ENCODE measurements around the gene GANAB.

GANAB gene

DNA sequence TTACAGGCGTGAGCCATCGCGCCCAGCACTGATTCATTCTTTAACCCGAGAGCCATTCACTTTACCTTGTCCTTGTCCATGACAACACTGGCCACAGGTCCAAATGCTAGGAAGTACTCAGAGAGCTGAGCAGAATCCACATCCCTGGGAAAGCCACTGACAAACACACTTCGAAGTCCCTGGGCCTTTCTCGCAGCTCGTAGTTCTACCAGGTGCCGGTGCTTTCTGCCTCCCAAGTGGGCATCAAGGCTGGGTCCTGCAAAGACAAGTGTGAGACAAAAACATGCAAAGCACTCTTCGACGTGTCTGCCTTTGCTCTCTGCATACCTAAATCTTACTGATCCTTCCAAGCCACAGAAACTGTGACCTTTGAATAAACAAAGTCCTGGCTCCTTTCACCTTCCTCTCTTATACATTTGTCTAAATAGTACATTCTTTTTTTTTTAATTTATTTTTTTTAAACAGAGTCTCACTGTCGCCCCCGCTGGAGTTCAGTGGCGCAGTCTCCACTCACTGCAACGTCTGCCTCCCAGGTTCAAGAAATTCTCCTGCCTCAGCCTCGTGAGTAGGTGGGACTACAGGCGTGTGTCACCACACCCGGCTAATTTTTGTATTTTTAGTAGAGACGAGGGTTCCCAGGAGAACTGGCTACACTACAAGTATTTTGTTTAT is 57.3 kb downstream of the GANAB start:
- TF ChIP-seq, protein P1, sequence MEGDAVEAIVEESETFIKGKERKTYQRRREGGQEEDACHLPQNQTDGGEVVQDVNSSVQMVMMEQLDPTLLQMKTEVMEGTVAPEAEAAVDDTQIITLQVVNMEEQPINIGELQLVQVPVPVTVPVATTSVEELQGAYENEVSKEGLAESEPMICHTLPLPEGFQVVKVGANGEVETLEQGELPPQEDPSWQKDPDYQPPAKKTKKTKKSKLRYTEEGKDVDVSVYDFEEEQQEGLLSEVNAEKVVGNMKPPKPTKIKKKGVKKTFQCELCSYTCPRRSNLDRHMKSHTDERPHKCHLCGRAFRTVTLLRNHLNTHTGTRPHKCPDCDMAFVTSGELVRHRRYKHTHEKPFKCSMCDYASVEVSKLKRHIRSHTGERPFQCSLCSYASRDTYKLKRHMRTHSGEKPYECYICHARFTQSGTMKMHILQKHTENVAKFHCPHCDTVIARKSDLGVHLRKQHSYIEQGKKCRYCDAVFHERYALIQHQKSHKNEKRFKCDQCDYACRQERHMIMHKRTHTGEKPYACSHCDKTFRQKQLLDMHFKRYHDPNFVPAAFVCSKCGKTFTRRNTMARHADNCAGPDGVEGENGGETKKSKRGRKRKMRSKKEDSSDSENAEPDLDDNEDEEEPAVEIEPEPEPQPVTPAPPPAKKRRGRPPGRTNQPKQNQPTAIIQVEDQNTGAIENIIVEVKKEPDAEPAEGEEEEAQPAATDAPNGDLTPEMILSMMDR (IDR thresholded peaks at IDR 0.05): peak; percentile 27; the same call in 1 of the 2 replicates

DNA sequence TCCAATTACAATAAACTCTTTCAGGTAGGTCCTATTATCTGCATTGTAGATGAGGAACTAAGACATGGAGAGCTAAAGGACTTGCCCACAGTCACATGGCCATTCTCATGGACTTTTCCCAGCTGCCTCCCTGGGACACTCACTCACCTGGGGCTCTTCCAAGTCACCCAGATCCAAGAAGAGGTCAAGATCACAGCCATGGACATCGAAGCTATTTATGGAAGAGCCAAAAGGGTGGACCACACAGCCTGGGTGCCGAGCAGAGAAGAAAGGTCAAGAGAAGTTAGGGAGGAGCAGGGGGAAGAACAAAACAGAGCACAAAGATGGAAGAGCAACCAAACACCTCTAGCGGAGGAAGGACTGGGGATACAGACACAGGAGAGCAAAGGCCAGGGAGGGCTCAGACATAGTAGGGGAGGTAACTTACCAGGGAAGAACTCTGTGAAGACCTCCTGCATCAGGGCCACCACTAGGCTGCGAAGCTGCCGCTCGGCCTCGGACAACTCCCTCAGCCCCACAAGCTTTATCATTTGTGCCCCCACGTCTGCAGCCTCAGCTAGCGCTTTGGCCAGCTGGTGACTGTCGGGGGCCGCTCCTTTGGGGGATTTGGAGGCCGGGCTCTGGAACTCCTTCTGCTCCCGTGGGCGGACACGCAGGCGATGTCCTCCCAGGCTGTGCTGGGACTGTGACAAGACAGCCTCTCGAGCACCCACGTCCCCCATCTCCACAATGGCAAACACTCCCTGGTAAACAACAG is 65.3 kb downstream of the GANAB start:
- TF ChIP-seq, protein P1 (IDR thresholded peaks at IDR 0.05): no peak

DNA sequence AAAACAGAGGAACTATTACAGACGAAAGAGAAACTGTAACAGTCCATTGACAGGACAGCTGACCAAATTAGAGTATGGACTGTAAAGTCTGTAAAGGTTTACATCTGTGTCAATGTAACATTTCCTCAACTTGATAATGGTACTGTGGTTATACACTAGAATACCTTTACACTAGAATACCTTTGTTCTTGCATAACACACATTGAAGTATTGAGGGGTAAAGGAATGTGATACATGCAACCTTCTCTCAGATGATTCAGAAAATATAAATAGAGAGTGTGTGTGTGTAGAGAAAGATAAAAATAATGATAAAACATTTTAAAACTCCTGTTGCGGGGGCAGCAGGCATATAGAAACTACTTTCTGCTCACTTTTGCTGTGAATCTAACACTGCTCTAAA is 67.2 kb downstream of the GANAB start:
- TF ChIP-seq, protein P1 (IDR thresholded peaks at IDR 0.05): no peak

DNA sequence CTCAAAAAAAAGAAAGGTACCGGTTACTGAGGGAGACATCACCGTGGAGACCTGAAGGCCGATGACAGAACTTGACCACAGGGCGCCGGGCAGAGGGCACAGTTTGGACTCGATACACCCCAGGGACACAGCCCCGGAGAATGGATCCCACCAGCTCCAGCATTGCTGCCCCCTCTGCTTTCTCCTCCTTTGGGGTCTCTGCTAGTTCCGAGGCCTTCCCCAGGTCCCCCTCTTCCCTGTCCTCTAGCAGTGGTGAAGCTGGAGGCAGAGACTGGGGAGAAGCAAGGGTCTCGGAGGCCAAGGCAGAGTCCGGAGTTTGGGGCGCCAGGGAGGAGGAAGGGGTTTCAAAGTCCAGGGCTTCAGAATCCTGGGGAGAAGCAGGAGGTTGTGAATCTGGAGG is 67.9 kb downstream of the GANAB start:
- TF ChIP-seq, protein P1 (IDR thresholded peaks at IDR 0.05): no peak

DNA sequence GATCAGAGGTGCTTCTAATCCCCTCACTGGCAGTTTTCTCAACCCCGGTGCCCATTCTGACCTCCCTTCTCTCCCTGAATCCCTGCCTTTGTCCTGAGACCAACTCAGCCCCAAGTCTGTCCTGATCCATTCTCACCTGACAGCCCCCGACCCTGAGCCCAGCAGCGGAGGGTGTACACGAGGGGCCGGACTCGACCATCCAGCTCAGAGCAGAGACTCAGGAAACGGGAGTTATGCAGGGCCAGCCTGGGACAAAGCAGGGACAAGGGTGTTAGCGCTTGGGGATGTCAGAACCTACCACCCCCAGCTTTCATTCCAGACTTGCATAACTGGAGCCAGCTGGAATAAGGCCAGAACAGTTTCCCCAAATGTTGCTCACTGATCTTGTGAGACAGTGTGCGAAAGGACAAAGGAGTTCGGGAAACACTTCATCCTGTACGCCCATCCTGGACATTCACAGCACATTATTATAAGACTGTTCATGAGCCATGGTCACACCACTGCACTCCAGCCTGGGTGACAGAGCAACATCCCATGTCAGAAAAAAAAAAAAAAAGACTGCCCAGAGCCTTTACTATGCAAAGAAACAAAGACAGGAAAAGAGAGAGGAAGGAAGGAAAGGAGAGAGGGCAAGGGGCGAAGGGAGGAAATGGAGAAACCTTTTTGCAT is 69.2 kb downstream of the GANAB start:
- TF ChIP-seq, protein P1 (IDR thresholded peaks at IDR 0.05): no peak

DNA sequence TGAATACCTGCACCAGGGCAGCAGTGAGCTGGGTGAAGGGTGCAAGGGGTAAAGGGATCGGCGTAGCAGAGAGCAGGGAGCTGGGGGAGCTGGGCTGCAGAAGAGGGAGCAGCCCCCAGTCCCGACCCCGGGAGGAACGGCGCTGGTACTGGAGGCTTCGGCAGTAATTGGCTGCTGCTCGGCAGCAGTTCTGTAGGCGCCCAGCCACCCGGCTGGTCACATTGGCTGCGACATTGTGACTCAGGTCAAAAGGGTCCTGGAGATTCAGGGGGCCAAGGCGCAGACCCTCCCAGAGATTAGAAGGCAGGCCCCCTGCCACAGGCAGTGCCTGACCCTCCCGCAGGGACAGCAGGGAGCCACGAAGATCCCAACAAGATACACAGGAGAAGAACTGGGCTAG is 70.6 kb downstream of the GANAB start:
- TF ChIP-seq, protein P1 (IDR thresholded peaks at IDR 0.05): no peak

DNA sequence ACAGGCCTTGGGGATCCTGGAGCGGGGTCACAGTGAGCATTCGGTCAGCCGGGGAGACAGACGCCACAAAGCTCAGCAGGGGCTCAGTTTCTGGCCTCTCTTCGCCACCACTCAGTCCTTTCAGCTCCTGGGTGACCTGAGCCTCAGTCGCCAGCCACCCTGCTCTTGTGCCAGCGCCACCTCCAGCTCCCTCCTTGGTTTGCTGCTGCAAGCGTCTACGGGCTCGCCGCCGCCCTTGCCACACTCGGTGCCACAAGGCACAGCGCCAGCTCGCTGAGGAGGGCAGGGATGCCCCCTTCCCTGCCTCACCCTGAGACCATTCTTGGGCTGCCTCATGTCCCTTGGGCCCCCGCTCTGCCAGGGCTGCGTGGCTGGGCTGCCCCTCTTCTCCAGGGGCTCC is 71.3 kb downstream of the GANAB start:
- TF ChIP-seq, protein P1 (IDR thresholded peaks at IDR 0.05): no peak

Data from LNCAP (cell line).